Esophagus squamous epithelium (tissue), 5 donors: ENCODE measurements around the gene PIF1. TPM values are rescaled to one million over a fixed set of nuclear protein-coding genes. Genes with fewer than 3 reads are reported as not detected.

Experiments
- DNase-seq: peaks from one replicate; lab custom pipeline; 2025; lab: John Stamatoyannopoulos, UW
- H3K27ac ChIP-seq, 4 donors: fragments of 200-600 bp; sonication (generic); one replicate each; pipeline ENCODE4 v1.5.1; 2016 to 2019; ENCODE audit warnings: mild to moderate bottlenecking in 1 of 4
- H3K27me3 ChIP-seq, 4 donors: fragments of 200-600 bp; sonication (generic); 1 replicate in 3 of 4; 2 replicates in 1 of 4; pipeline versions ENCODE4 v1.5.1 to v1.6.0; 2017 to 2021; ENCODE audit warnings: antibody characterized with exemption in 1 of 4
- H3K36me3 ChIP-seq, 3 donors: fragments of 200-600 bp; sonication (generic); one replicate each; pipeline ENCODE4 v1.5.1; 2016 to 2019
- H3K4me1 ChIP-seq, 3 donors: fragments of 200-600 bp; sonication (generic); one replicate each; pipeline ENCODE4 v1.5.1; 2017 to 2019
- H3K4me3 ChIP-seq, 4 donors: fragments of 200-600 bp; sonication (generic); 1 replicate in 3 of 4; 2 replicates in 1 of 4; pipeline ENCODE4 v1.5.1; 2016 to 2019; ENCODE audit warnings: mild to moderate bottlenecking in 2 of 4, moderate library complexity in 1 of 4
- H3K9me3 ChIP-seq, 3 donors: fragments of 200-600 bp; sonication (generic); one replicate each; pipeline ENCODE4 v1.5.1; 2016 to 2019
- CTCF ChIP-seq, 6 experiments: fragments of 450-650 bp in 4 of 6; fragments of 200-600 bp in 2 of 6; sonication (generic) in 2 of 6; IDR thresholded peaks; one replicate each; pipeline ENCODE4 v1.5.1; 2016 to 2019; ENCODE audit warnings: antibody characterized with exemption in 6 of 6, mild to moderate bottlenecking in 4 of 6, moderate library complexity in 4 of 6
- POLR2A ChIP-seq, 4 donors: fragments of 450-650 bp; IDR thresholded peaks; one replicate each; pipeline ENCODE4 v1.6.1; 2017; ENCODE audit warnings: antibody characterized with exemption in 4 of 4, mild to moderate bottlenecking in 4 of 4, moderate library complexity in 3 of 4
- WGBS, 2 donors: methylation state at CpG; one replicate each; pipeline ENCODE4 v1.1.5; 2018; 5-methylcytosine and 5-hydroxymethylcytosine counted together
- intact Hi-C: fragments of 100-400 bp; cut with DNase I; formaldehyde crosslinking; loops from one replicate; pipeline ENCODE4 v1.15.0; 2022
- total RNA-seq, 4 donors: library from RNA; depleted of rRNA; stranded (reverse); fragments of >200 nt; gene quantifications; one replicate each; pipeline ENCODE4 v1.1.0, GENCODE V29; 2016
- donor health status: DM: yes; HTN: yes; CAD: no.

The PIF1 gene
- total RNA-seq, 4 donors from 2014 or later: 1.8 to 17.5 (median 3.8) TPM

- H3K9me3 ChIP-seq: no peaks in the 10 kb centered on the region
- H3K36me3 ChIP-seq: peaks cover 8 to 52% (median 27%) of the 10 kb centered on the region in 3 donors
- peak overlapping the region; percentile 71 to 87 (median 82) for H3K27ac ChIP-seq
- 31 to 60% methylated on average over 1 to 3 of the region's 7 CpGs for WGBS, 2 donors
- H3K27me3 ChIP-seq: no peaks in the 10 kb centered on the region
- DNase-seq: no peak
- H3K4me1 ChIP-seq: peaks cover 59 to 100% (median 88%) of the 10 kb centered on the region in 3 donors
- no peak overlapping the region for H3K4me3 ChIP-seq
- intact Hi-C loops: no loop called here
- TF ChIP-seq POLR2A (IDR thresholded peaks at IDR 0.05): no peak
- no peak for TF ChIP-seq CTCF (IDR thresholded peaks at IDR 0.05)
These were observed 29.9 kb upstream of the PIF1 start for GRCh38 chr15:64855205-64855975.

GRCh38 chr15:64854526-64854925, 29.1 kb upstream of the PIF1 start:
- peaks cover 59 to 100% (median 92%) of the 10 kb centered on the region in 3 donors for H3K4me1 ChIP-seq
- intact Hi-C loops: no loop called here
- peaks cover 4 to 52% (median 19%) of the 10 kb centered on the region in 3 donors for H3K36me3 ChIP-seq
- H3K9me3 ChIP-seq: no peaks in the 10 kb centered on the region
- H3K4me3 ChIP-seq: no peak overlapping the region
- TF ChIP-seq CTCF (IDR thresholded peaks at IDR 0.05) (no peak), POLR2A (IDR thresholded peaks at IDR 0.05) (no peak)
- 70 to 100% methylated on average over 2 to 3 of the region's 3 CpGs for WGBS, 2 donors
- no peaks in the 10 kb centered on the region for H3K27me3 ChIP-seq
- peak overlapping the region; percentile 71 to 87 (median 82) for H3K27ac ChIP-seq
- DNase-seq: no peak

GRCh38 chr15:64854041-64854440, 28.6 kb upstream of the PIF1 start:
- Histone ChIP-seq H3K36me3 (peaks cover 4 to 52% (median 18%) of the 10 kb centered on the region in 3 donors), H3K4me3 (no peak overlapping the region), H3K9me3 (no peaks in the 10 kb centered on the region), H3K27me3 (no peaks in the 10 kb centered on the region), H3K4me1 (peaks cover 59 to 100% (median 92%) of the 10 kb centered on the region in 3 donors), H3K27ac (peak overlapping the region; percentile 71 to 87 (median 82))
- 80 to 85% methylated on average over 2 to 4 of the region's 4 CpGs for WGBS, 2 donors
- no peak for DNase-seq
- intact Hi-C loops: no loop called here
- TF ChIP-seq CTCF (IDR thresholded peaks at IDR 0.05): no peak
- no peak for TF ChIP-seq POLR2A (IDR thresholded peaks at IDR 0.05)

- peaks cover 62 to 100% (median 88%) of the 10 kb centered on the region in 3 donors for H3K4me1 ChIP-seq
- TF ChIP-seq CTCF (IDR thresholded peaks at IDR 0.05) (no peak), POLR2A (IDR thresholded peaks at IDR 0.05) (peak in 1 of 4 donors; percentile 23)
- H3K27me3 ChIP-seq: no peaks in the 10 kb centered on the region
- DNase-seq: no peak
- H3K9me3 ChIP-seq: no peaks in the 10 kb centered on the region
- WGBS, 2 donors: 38 to 59% methylated on average over 5 to 6 of the region's 6 CpGs
- H3K4me3 ChIP-seq: peak overlapping the region in 1 of 4 donors; percentile 19
- peaks cover 4 to 63% (median 18%) of the 10 kb centered on the region in 3 donors for H3K36me3 ChIP-seq
- intact Hi-C loops: no loop called here
- peak overlapping the region; percentile 49 to 90 (median 76) for H3K27ac ChIP-seq
These were observed 26.0 kb upstream of the PIF1 start for GRCh38 chr15:64851503-64851840.

- no peaks in the 10 kb centered on the region for H3K9me3 ChIP-seq
- H3K27me3 ChIP-seq: no peaks in the 10 kb centered on the region
- 40 to 47% methylated on average over 3 to 4 of the region's 4 CpGs for WGBS, 2 donors
- peaks cover 63 to 100% (median 86%) of the 10 kb centered on the region in 3 donors for H3K4me1 ChIP-seq
- no peak for DNase-seq
- peak overlapping the region in 1 of 4 donors; percentile 19 for H3K4me3 ChIP-seq
- peaks cover 4 to 63% (median 18%) of the 10 kb centered on the region in 3 donors for H3K36me3 ChIP-seq
- TF ChIP-seq POLR2A (IDR thresholded peaks at IDR 0.05) (no peak), CTCF (IDR thresholded peaks at IDR 0.05) (no peak)
- intact Hi-C loops: no loop called here
- peak overlapping the region; percentile 57 to 90 (median 76) for H3K27ac ChIP-seq
These were observed 25.5 kb upstream of the PIF1 start for GRCh38 chr15:64850778-64851502.
